ENCODE results near the gene ATP11A. TPM values are rescaled to one million over a fixed set of nuclear protein-coding genes. Genes with fewer than 3 reads are reported as not detected.
"Not testable (repeated sequence)": the region's sequence is repeated elsewhere in the genome, so short reads cannot be mapped to it uniquely, and the experiment has no call there.

The ATP11A gene
- total and polyA plus RNA-seq, 11 donors, result 20.5 to 146 (median 91.2) TPM

DNA sequence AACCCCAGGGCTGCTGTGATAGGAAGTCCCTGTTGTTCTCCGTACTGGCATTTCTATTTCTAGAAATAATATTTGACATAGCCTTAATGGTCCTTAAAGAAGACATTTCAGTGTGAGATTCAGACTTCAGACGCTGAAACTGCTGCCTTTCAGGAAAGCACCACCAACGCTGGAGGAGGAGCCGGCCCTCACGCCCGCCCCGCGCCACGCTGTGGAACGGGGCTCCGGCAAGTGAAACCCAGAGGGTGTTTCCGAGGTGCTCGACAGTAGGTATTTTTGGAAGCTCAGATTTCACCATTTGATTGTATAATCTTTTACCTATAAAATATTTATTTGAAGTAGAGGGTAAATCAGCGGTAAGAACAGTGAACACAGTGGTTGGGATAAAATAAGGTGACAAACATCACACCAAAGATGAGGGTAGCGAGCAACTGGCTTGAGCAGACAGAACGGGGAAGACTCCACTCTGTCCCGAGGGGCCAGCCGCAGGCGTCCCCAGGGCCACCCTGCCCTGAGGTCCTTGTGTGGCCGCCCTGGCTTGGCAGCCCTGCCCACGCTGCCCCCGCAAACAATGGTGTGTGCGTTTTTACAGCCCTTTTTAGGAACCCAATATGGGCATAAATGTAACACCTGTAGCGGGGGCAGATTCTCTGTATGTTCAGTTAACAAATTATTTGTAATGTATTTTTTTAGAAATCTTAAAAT is 193.6 kb downstream of the ATP11A start:
- 92 to 94% (median 94%) methylated on average over 24 of the region's 24 CpGs for WGBS, 4 donors
- ATAC-seq, result no peak
- peaks cover 0 to 28% (median 14%) of the 10 kb centered on the region in 12 donors for H3K4me1 ChIP-seq
- no peak overlapping the region for H3K27ac ChIP-seq
- no peak for TF ChIP-seq POLR2A (IDR thresholded peaks at IDR 0.05)
- TF ChIP-seq, protein P1, sequence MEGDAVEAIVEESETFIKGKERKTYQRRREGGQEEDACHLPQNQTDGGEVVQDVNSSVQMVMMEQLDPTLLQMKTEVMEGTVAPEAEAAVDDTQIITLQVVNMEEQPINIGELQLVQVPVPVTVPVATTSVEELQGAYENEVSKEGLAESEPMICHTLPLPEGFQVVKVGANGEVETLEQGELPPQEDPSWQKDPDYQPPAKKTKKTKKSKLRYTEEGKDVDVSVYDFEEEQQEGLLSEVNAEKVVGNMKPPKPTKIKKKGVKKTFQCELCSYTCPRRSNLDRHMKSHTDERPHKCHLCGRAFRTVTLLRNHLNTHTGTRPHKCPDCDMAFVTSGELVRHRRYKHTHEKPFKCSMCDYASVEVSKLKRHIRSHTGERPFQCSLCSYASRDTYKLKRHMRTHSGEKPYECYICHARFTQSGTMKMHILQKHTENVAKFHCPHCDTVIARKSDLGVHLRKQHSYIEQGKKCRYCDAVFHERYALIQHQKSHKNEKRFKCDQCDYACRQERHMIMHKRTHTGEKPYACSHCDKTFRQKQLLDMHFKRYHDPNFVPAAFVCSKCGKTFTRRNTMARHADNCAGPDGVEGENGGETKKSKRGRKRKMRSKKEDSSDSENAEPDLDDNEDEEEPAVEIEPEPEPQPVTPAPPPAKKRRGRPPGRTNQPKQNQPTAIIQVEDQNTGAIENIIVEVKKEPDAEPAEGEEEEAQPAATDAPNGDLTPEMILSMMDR (IDR thresholded peaks at IDR 0.05), result no peak
- peak in 1 of 5 donors; percentile 7 for DNase-seq
- H3K36me3 ChIP-seq, result peaks cover 0 to 62% (median 48%) of the 10 kb centered on the region in 9 donors
- H3K27me3 ChIP-seq, result no peaks in the 10 kb centered on the region
- H3K4me3 ChIP-seq, result no peak overlapping the region
- H3K9me3 ChIP-seq, result no peaks in the 10 kb centered on the region
- intact Hi-C loops (cut with DNase I), result no loop called here

DNA sequence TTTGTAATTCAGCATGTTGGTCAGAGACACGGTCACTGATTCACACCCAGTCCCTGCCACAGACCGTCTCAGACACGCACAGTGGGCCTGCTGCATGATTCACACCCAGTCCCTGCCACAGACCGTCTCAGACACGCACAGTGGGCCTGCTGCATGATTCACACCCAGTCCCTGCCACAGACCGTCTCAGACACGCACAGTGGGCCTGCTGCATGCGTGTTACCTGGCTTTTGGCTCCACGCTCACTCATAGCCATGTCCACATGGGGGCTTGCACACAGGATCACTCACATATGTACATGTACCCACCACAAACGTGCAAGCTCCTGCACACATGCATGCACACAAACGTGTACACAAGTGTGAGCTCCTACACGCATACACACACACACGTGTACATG is 194.9 kb downstream of the ATP11A start:
- ATAC-seq; H3K27me3 ChIP-seq; H3K27ac ChIP-seq; intact Hi-C loops (cut with DNase I); H3K4me3 ChIP-seq; H3K9me3 ChIP-seq: not testable (repeated sequence)
- peaks cover 0 to 20% (median 12%) of the 10 kb centered on the region in 12 donors for H3K4me1 ChIP-seq
- DNase-seq, result peak in 1 of 5 donors; percentile 5
- peaks cover 0 to 50% (median 39%) of the 10 kb centered on the region in 9 donors for H3K36me3 ChIP-seq
- 92 to 97% (median 94%) methylated on average over 11 to 13 of the region's 13 CpGs for WGBS, 4 donors

DNA sequence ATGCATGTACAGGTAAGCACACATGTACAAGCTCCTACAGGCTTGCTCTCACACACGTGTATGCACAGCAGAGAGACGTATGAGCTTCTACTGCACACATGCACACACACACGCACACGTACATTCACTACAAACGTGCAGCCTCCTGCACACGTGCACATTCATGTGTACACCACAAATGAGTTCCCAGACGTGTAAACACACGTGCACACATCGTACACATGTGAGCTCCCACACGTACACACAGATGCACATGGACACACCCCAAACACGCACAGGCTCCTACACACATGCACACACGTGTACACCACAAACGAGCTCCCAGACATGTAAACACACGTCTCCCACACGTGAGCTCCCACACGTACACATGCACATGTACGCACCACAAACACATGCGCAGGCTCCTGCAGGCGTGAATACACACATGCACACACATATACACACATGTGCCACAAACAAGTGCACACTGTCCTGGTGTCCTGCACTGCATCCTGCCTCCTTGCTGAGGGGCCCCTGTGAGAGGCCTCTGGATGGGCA is 195.5 kb downstream of the ATP11A start:
- H3K36me3 ChIP-seq, result peaks cover 0 to 44% (median 33%) of the 10 kb centered on the region in 9 donors
- intact Hi-C loops (cut with DNase I), result no loop called here
- peaks cover 0 to 14% (median 10%) of the 10 kb centered on the region in 12 donors for H3K4me1 ChIP-seq
- H3K4me3 ChIP-seq, result peak overlapping the region in 1 of 12 donors; percentile 21
- WGBS, 4 donors, result 85 to 92% (median 88%) methylated on average over 19 of the region's 19 CpGs
- H3K27ac ChIP-seq, result no peak overlapping the region
- no peaks in the 10 kb centered on the region for H3K27me3 ChIP-seq
- ATAC-seq (peak in 2 of 4 donors; percentile 1), DNase-seq (peak in 1 of 5 donors; percentile 23)
- TF ChIP-seq, protein P1 (IDR thresholded peaks at IDR 0.05), result no peak
- no peak for TF ChIP-seq POLR2A (IDR thresholded peaks at IDR 0.05)
- H3K9me3 ChIP-seq, result no peaks in the 10 kb centered on the region

DNA sequence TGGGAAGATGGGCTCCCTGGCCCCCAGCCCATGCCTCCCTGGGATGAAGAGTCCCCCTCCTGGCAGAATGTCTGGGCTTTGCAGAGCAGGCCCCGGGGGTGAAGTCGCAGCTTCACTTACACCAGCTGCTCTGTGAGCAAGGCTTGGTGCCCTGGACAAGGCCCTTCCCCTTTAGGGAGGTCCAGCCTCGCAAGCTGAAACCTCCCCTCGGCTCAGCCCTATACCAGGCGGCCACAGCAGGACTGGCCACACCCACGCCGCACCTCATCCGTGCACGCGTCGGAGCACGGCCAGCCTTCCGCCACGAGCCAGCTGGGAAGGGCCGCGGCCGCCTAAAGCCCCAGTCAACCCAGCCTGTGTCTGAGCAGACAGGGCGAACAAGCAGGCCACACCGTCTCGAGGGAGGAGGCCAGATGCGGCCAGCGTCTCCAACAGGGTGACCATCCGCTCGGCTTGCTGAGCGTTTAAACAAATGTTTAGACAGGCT is 196.0 kb downstream of the ATP11A start:
- Histone ChIP-seq H3K4me1 (peaks cover 0 to 14% (median 10%) of the 10 kb centered on the region in 12 donors), H3K9me3 (no peaks in the 10 kb centered on the region), H3K4me3 (peak overlapping the region in 5 of 12 donors; percentile 4 to 31 (median 21)), H3K36me3 (peaks cover 0 to 38% (median 28%) of the 10 kb centered on the region in 9 donors), H3K27ac (peak overlapping the region in 2 of 12 donors; percentile 0 to 42), H3K27me3 (no peaks in the 10 kb centered on the region)
- DNase-seq (peak; percentile 75 to 89 (median 87)), ATAC-seq (peak; percentile 86 to 96 (median 90))
- no peak for TF ChIP-seq POLR2A (IDR thresholded peaks at IDR 0.05)
- TF ChIP-seq, protein P1 (IDR thresholded peaks at IDR 0.05), result no peak
- intact Hi-C loops (cut with DNase I), result no loop called here
- WGBS, 4 donors, result 2 to 10% (median 4%) methylated on average over 15 to 25 of the region's 25 CpGs
